HepG2 (cell line): ENCODE data around the gene AAR2. TPM values are rescaled to one million over a fixed set of nuclear protein-coding genes. Genes with fewer than 3 reads are reported as not detected.
A peak's percentile ranks its signal among the peaks of the same experiment; 100 is the strongest.

Experiments used
- ATAC-seq: fragments of 200-7000 bp; cut with Tn5 transposase; 3 replicates; pipeline ENCODE4 v1.9.1; 2020; ENCODE audit warnings: mild to moderate bottlenecking, moderate library complexity
- BruUV-seq: library from RNA; stranded (reverse); fragments of 400-500 nt; replicated peaks from 2 replicates; lab custom pipeline; 2021; lab: Mats Ljungman, UMichigan
- CTCF ChIA-PET: fragments of 300-600 bp; formaldehyde crosslinking; extraction: SDS; loops from one replicate; lab custom pipeline; 2021; ENCODE audit warnings: low total read pairs, inconsistent platforms, low intra/inter-chr PET ratio; lab: Yijun Ruan, JAX
- POLR2A ChIA-PET: fragments of 350-600 bp; sonication (Branson Sonifier 250); formaldehyde crosslinking; loops from one replicate; lab custom pipeline; 2020; ENCODE audit warnings: antibody characterized with exemption, inconsistent platforms; lab: Yijun Ruan, JAX
- DNase-seq: peaks from one replicate; pipeline ENCODE4 v3.0.0-alpha.2; 2015; ENCODE audit warnings: low spot score
- FAIRE-seq: peaks from 3 replicates; lab custom pipeline; 2011; peaks lifted over from hg19 to GRCh38; lab: Jason Lieb, UNC
- H2AFZ ChIP-seq: one replicate; pipeline ENCODE4 v1.6.1; 2011; ENCODE audit warnings: low read length, inconsistent platforms
- H3K27ac ChIP-seq: fragments of 300-600 bp; 3 replicates; pipeline ENCODE4 v1.8.0; 2011; ENCODE audit warnings: mixed run types, mild to moderate bottlenecking, mixed read lengths, low read length, inconsistent platforms; ENCODE audit not compliant: insufficient read depth; ENCODE audit errors: extremely low read length
- H3K27me3 ChIP-seq, 2 experiments: fragments of 200-600 bp in 1 of 2; 2 replicates in 1 of 2; 3 replicates in 1 of 2; pipeline versions ENCODE4 v1.6.0 to v1.8.0; 2011; ENCODE audit warnings: low read length in 2 of 2, mild to moderate bottlenecking in 2 of 2, moderate library complexity in 2 of 2, inconsistent platforms in 1 of 2; ENCODE audit not compliant: insufficient read depth in 2 of 2, control insufficient read depth in 1 of 2
- H3K36me3 ChIP-seq, 2 experiments: fragments of 200-600 bp in 1 of 2; replicated peaks in 1 of 2; 2 replicates in 1 of 2; 3 replicates in 1 of 2; pipeline versions ENCODE4 v1.5.1 to v1.8.0; 2011; ENCODE audit warnings: low read length in 2 of 2, inconsistent platforms in 1 of 2; ENCODE audit not compliant: insufficient read depth in 2 of 2, control insufficient read depth in 1 of 2
- H3K4me1 ChIP-seq: 2 replicates; pipeline ENCODE4 v1.5.1; 2012; ENCODE audit warnings: low read length, inconsistent platforms; ENCODE audit not compliant: insufficient read depth
- H3K4me2 ChIP-seq: 2 replicates; pipeline ENCODE4 v1.6.0; 2011; ENCODE audit warnings: low read depth, low read length, inconsistent platforms
- H3K4me3 ChIP-seq, 3 experiments: fragments of 200-600 bp in 1 of 3; sonication (generic), shearing (Covaris generic) in 1 of 3; replicated peaks in 1 of 3; 2 replicates each; pipeline ENCODE4 v1.5.1; 2011 to 2016; ENCODE audit warnings: low read length in 3 of 3, inconsistent platforms in 2 of 3, low read depth in 2 of 3, mild to moderate bottlenecking in 2 of 3, control low read depth in 1 of 3, mixed read lengths in 1 of 3; ENCODE audit not compliant: insufficient read depth in 1 of 3
- H3K79me2 ChIP-seq: one replicate; pipeline ENCODE4 v1.6.1; 2011; ENCODE audit warnings: low read length, inconsistent platforms; ENCODE audit not compliant: insufficient read depth
- H3K9ac ChIP-seq: 2 replicates; pipeline ENCODE4 v1.6.0; 2011; ENCODE audit warnings: mild to moderate bottlenecking, low read depth, low read length, inconsistent platforms; ENCODE audit not compliant: insufficient read depth
- H3K9me3 ChIP-seq: 2 replicates; pipeline ENCODE4 v1.5.1; 2012; ENCODE audit warnings: mild to moderate bottlenecking, low read length
- H4K20me1 ChIP-seq: 2 replicates; pipeline ENCODE4 v1.6.0; 2011; ENCODE audit warnings: inconsistent platforms, mild to moderate bottlenecking, low read length, moderate library complexity; ENCODE audit not compliant: insufficient read depth
- ATF7 ChIP-seq, 2 experiments: fragments of 450-650 bp in 1 of 2; sonication (generic) in 1 of 2; formaldehyde crosslinking in 1 of 2; IDR thresholded peaks; 2 replicates each; pipeline versions ENCODE4 v1.4.0 to v1.6.1; 2016 to 2020; ENCODE audit warnings: antibody characterized with exemption in 1 of 2, mild to moderate bottlenecking in 1 of 2, missing genetic modification reagents in 1 of 2
- CREB1 ChIP-seq, 2 experiments: fragments of 450-650 bp in 1 of 2; IDR thresholded peaks; 2 replicates each; pipeline ENCODE4 v1.6.1; 2016 to 2017; ENCODE audit warnings: control low read depth in 1 of 2, mild to moderate bottlenecking in 1 of 2, missing compliant biosample characterization in 1 of 2, missing genetic modification characterization in 1 of 2
- DNMT1 ChIP-seq: sonication (generic); formaldehyde crosslinking; IDR thresholded peaks from 2 replicates; pipeline ENCODE4 v1.5.1; 2020; ENCODE audit warnings: mild to moderate bottlenecking, missing genetic modification reagents
- ZNF496 ChIP-seq: sonication (generic); formaldehyde crosslinking; IDR thresholded peaks from 2 replicates; pipeline ENCODE4 v1.8.1; 2023; ENCODE audit warnings: mild to moderate bottlenecking, moderate library complexity, missing genetic modification reagents; ENCODE audit not compliant: insufficient replicate concordance
- WGBS: methylation state at CpG from one replicate; pipeline ENCODE4 v1.1.6; 2017; ENCODE audit warnings: low lambda C conversion rate; 5-methylcytosine and 5-hydroxymethylcytosine counted together
- in situ Hi-C: cut with HindIII; loops from 2 replicates; pipeline ENCODE4 v1.10.0; 2017; ENCODE audit warnings: low pct_unique_long_range_greater_than_20kb; ENCODE audit not compliant: extremely low pct_ligation_motif_present
- intact Hi-C: fragments of 100-400 bp; cut with micrococcal nuclease; formaldehyde crosslinking; loops from one replicate; pipeline ENCODE4 v1.10.0; 2022; ENCODE audit not compliant: unreplicated experiment
- polyA plus RNA-seq, 8 experiments: library from polyadenylated mRNA; depleted of rRNA in 3 of 8; stranded (reverse) in 7 of 8; unstranded in 1 of 8; fragments of >200 nt; fragmentation: Illumina TruSeq in 4 of 8; extraction: Trizol in 4 of 8; gene quantifications; 2 replicates each; pipeline versions ENCODE4 v1.2.1 to v1.2.3, GENCODE V29; 2011 to 2016; ENCODE audit warnings: low read depth in 4 of 8, missing spikeins in 1 of 8, mixed read lengths in 1 of 8; ENCODE audit not compliant: insufficient read depth in 1 of 8
- total RNA-seq, 5 experiments: library from RNA; depleted of rRNA; stranded (reverse); fragments of >200 nt; fragmentation: Illumina TruSeq; extraction: Trizol; gene quantifications; 2 replicates each; pipeline ENCODE4 v1.2.3, GENCODE V29; 2016; ENCODE audit warnings: low read depth in 1 of 5
- TF ChIP-seq, protein P1 (sequence below): sonication (generic); formaldehyde crosslinking; IDR thresholded peaks from 2 replicates; pipeline ENCODE4 v1.9.0; 2021; ENCODE audit warnings: mild to moderate bottlenecking, missing genetic modification reagents

AAR2 gene
- total and polyA plus RNA-seq, 2 of the 13 experiments (the other 11 are each of a cell fraction or from before 2014, with no cell fraction given): 45.2 to 46.2 TPM

DNA sequence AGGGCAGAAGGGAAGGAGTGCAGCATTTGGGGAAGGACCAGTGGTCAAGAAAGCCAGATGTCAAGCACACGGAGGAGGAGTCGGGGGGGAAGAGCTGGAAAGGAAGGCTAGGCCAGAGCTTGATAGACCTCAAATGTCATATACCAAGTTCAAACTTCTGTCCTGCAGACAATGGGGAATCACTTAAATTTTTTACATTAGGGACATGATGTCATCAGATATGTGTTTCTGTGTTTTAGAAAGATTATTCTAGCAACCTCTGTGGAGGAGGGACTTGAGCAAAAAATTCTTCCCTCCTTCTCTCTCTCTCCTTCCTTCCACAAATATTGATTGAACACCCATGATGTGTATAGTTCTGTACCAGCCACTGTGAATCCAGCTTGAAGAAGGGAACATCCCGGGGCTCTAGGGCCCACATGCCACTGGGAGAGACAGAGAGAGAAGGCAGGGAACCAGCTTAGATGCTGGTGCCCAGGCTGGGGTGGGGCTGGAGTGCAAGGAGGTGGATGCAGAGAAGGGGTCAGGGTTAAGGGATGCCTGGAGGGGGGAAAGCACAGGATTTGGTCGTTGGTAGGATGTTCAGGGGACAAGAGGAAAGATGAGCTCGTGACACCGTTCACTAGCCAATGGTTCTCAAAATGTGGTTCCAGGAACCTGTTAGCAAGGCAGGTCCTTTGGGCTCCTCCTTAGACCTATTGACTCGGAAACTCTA, 19.8 kb upstream of the AAR2 start:
- FAIRE-seq (no peak), DNase-seq (no peak), ATAC-seq (no peak)
- Histone ChIP-seq H3K4me1 (peaks cover 9% of the 10 kb centered on the region), H4K20me1 (no peaks in the 10 kb centered on the region), H3K79me2 (no peaks in the 10 kb centered on the region), H3K27ac (no peak overlapping the region), H3K9me3 (no peaks in the 10 kb centered on the region), H3K4me3 (no peak overlapping the region), H3K36me3 (peaks cover 7 to 9% of the 10 kb centered on the region in 2 experiments), H3K4me2 (no peak overlapping the region), H3K9ac (no peak overlapping the region), H2AFZ (no peak overlapping the region), H3K27me3 (no peaks in the 10 kb centered on the region)
- intact Hi-C loops (no loop called here), in situ Hi-C loops (no loop called here)
- WGBS: 81% methylated on average over 7 of the region's 7 CpGs
- no TSS peak for BruUV-seq
- POLR2A ChIA-PET: interaction anchor here (0.6 kb wide), 1 partner anchor 42 kb away, joined by 3 read pairs; no protein-coding TSS in a partner anchor
- TF ChIP-seq DNMT1 (CRISPR knock-in tag): no peak
- peak; percentile 24; the same call in 1 of the 2 replicates for TF ChIP-seq CREB1 (IDR thresholded peaks at IDR 0.05)
- no peak for TF ChIP-seq CREB1 (CRISPR knock-in tag; IDR thresholded peaks at IDR 0.05)
- TF ChIP-seq, protein P1, sequence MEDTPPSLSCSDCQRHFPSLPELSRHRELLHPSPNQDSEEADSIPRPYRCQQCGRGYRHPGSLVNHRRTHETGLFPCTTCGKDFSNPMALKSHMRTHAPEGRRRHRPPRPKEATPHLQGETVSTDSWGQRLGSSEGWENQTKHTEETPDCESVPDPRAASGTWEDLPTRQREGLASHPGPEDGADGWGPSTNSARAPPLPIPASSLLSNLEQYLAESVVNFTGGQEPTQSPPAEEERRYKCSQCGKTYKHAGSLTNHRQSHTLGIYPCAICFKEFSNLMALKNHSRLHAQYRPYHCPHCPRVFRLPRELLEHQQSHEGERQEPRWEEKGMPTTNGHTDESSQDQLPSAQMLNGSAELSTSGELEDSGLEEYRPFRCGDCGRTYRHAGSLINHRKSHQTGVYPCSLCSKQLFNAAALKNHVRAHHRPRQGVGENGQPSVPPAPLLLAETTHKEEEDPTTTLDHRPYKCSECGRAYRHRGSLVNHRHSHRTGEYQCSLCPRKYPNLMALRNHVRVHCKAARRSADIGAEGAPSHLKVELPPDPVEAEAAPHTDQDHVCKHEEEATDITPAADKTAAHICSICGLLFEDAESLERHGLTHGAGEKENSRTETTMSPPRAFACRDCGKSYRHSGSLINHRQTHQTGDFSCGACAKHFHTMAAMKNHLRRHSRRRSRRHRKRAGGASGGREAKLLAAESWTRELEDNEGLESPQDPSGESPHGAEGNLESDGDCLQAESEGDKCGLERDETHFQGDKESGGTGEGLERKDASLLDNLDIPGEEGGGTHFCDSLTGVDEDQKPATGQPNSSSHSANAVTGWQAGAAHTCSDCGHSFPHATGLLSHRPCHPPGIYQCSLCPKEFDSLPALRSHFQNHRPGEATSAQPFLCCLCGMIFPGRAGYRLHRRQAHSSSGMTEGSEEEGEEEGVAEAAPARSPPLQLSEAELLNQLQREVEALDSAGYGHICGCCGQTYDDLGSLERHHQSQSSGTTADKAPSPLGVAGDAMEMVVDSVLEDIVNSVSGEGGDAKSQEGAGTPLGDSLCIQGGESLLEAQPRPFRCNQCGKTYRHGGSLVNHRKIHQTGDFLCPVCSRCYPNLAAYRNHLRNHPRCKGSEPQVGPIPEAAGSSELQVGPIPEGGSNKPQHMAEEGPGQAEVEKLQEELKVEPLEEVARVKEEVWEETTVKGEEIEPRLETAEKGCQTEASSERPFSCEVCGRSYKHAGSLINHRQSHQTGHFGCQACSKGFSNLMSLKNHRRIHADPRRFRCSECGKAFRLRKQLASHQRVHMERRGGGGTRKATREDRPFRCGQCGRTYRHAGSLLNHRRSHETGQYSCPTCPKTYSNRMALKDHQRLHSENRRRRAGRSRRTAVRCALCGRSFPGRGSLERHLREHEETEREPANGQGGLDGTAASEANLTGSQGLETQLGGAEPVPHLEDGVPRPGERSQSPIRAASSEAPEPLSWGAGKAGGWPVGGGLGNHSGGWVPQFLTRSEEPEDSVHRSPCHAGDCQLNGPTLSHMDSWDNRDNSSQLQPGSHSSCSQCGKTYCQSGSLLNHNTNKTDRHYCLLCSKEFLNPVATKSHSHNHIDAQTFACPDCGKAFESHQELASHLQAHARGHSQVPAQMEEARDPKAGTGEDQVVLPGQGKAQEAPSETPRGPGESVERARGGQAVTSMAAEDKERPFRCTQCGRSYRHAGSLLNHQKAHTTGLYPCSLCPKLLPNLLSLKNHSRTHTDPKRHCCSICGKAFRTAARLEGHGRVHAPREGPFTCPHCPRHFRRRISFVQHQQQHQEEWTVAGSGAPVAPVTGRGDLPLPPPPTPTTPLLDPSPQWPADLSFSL (CRISPR knock-in tag): 0 out of 2 replicates have a peak, but pooled peaks have one; percentile 19
- peak; percentile 92 for TF ChIP-seq ATF7 (IDR thresholded peaks at IDR 0.05)
- TF ChIP-seq ATF7 (CRISPR knock-in tag; IDR thresholded peaks at IDR 0.05): no peak
- no peak for TF ChIP-seq ZNF496 (CRISPR knock-in tag)
- CTCF ChIA-PET: interaction anchor here (2.1 kb wide), 1 partner anchor 223 kb away, joined by 22 read pairs; no protein-coding TSS in a partner anchor
